ENCODE measurements around the gene LIX1. TPM values are rescaled to one million over a fixed set of nuclear protein-coding genes. Genes with fewer than 3 reads are reported as not detected.
"Not testable (repeated sequence)": the region's sequence is repeated elsewhere in the genome, so short reads cannot be mapped to it uniquely, and the experiment has no call there.

Gene LIX1
- total RNA-seq: 7.3 TPM

DNA sequence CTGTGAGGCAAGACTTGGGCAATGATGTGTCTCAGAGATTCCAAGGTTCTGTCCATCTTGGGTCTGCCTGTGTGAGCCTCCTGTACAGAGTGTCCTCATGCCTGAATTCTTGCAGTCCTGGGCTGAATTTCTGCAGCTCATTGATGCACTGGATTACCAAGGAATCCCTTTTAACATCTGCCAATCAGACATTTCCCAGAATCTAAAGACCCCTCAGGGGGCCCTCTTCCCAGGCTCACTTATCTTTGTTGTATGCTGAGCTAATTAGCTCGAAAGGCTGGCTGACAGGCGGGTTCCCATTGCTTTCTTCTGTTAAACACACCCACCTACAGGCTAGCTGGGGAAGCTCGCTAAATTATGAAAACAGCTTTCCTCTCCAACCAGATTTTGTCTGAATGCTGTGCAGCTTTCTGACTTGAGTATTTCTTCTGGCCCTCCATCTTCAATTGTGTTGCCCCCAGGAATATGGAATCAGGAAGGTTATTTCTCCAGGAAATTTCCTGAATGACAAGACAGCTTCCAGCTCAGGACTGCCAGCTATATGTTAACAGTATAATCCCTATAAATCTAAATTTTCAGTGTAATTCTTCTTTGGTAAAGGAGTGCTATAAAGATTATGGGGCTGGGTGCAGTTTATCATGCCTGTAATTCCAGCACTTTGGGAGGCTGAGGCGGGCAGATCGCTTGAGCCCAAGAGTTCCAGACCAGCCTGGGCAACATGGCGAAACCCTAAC is at the start of gene LIX1:
TSS of gene LIX1 (minus strand) at position 91 of the 734 bp plus-strand sequence. CDS start at position 56, 35 bp downstream.
- FAIRE-seq (no peak), DNase-seq (ENCODE audit: low spot score in 2 of 2) (peak; percentile 6 to 31)

DNA sequence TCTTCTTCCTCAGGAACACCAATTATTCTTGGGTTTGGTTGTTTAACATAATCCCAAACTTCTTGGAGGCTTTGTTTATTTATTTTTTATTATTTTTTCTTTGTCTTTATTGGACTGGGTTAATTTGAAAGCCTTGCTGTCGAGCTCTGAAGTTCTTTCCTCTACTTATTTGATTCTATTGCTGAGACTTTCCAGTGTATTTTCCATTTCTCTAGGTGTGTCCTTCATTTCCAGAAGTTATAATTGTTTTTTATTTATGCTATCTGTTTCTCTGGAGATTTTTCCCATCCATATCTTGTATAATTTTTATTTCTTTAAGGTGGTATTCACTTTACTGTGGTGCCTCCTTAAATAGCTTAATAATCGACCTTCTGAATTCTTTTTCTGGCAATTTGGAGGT is 49.5 kb upstream of the LIX1 start:
- DNase-seq (ENCODE audit: low spot score in 2 of 2): no peak
- no peak for FAIRE-seq

- not testable (repeated sequence) for FAIRE-seq; DNase-seq (ENCODE audit: low spot score in 2 of 2)
Observed at GRCh38 chr5:97189523-97189922, 47.1 kb upstream of the LIX1 start.

DNA sequence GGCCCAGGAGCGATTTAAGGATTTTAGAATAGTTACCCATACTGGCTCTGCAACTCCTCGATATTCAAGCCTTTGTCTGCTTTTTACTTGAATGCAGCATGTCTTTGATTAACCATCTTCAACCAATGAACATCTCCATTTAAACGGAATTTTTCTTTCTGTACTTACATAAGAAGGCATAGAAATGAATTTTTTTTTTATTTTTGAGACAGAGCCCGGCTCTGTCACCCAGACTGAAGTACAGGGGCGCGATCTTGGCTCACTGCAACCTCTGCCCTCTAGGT is 41.5 kb upstream of the LIX1 start:
- FAIRE-seq: no peak
- DNase-seq (ENCODE audit: low spot score in 2 of 2): no peak

GRCh38 chr5:97183100-97183929 is 40.9 kb upstream of the LIX1 start, which contains the start of gene RIOK2:
Gene RIOK2 (minus strand): TSS chr5:97183247. CDS start chr5:97183191, 56 bp downstream.
- FAIRE-seq (no peak), DNase-seq (ENCODE audit: low spot score in 2 of 2) (peak; percentile 44 to 57)

DNA sequence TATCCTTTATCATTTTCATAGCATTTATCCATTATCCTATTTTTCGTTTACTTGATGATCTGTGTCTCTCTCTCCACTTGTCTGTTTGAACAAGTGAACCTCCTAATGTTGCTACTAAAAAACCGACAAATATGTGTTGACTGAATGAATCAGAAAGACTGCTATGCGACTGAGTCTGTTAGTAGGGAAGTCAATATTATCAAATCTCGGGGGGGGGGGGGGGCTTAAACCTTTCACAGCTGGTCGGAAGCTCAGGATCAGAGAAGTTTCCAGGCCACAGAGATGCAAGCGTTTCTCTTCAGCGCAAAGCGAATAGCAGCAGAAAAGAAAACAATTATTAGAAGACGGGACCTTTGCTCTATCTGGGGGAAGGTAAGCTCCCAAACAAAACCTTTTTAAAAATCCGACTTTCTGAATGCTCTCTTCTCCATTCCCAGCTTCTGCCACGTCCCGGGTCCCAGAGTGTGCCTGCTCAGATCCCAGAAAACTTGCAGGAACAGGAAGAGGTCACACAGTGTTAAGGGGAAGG is 40.2 kb upstream of the LIX1 start:
- FAIRE-seq: no peak
- no peak for DNase-seq (ENCODE audit: low spot score in 2 of 2)

DNA sequence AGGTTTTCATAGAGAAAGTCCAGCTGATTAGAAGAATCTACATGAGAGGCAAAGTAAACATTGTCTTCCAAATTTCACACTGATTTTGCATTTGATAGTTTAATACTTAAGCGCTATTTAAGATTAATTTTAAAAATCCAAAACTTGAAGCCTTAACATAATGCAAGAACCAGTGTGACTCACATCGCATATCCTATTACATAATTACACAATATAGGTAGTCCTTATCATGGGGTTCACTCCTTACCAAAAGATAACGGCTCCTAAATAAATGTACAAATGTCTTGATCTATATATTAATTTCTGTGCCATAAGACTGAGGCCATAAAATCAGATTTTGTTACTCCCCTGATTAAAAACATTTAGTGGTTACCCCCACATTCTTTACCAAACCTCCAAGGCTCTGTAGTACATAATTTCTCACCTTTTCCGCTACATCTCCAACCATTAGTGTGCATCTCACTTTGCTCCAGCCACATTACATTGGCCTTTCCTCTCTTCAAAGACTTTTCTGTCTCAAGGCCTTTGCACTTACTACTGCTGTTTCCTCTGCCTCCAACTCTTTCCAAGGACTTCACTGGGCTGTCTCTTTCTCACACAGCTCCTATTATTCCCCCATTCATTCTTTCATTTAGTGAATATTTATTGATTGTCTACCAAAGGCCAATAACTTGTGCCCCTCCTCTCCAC is 39.6 kb upstream of the LIX1 start:
- DNase-seq (ENCODE audit: low spot score in 2 of 2) (no peak), FAIRE-seq (no peak)

DNA sequence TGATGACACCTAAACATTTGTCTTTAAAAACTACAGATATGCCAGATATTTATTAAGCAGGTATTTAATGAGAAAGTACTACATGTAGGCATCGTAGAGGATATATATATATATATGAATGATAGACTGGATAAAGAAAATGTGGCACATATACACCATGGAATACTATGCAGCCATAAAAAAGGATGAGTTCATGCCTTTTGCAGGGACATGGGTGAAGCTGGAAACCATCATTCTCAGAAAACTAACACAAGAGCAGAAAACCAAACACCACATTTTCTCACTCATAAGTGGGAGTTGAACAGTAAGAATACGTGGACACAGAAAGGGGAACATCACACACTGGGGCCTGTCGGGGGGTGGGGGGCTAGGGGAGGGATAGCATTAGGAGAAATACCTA is 37.0 kb upstream of the LIX1 start:
- not testable (repeated sequence) for FAIRE-seq; DNase-seq (ENCODE audit: low spot score in 2 of 2)

DNA sequence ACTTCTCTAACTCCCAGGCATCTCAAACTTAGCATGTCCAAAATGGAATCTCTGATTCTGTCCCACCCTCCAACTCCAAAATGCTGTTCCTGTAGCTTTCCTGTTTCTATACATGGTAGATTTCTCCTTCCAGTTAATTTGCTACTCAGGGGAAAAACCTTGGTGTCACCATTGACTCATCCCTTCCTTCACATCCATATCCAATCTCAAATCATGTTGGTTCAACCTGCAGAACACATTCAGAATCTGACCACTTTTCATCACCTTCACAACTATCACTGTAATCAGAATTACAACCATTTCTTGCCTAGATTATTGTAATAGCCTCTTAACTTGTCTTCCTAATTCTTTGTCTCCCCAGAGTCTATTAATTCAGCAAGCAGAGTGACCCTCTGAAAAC is 29.8 kb upstream of the LIX1 start:
- FAIRE-seq: no peak
- DNase-seq (ENCODE audit: low spot score in 2 of 2): no peak

GRCh38 chr5:97171703-97172102 is 29.3 kb upstream of the LIX1 start:
- no peak for FAIRE-seq
- no peak for DNase-seq (ENCODE audit: low spot score in 2 of 2)

DNA sequence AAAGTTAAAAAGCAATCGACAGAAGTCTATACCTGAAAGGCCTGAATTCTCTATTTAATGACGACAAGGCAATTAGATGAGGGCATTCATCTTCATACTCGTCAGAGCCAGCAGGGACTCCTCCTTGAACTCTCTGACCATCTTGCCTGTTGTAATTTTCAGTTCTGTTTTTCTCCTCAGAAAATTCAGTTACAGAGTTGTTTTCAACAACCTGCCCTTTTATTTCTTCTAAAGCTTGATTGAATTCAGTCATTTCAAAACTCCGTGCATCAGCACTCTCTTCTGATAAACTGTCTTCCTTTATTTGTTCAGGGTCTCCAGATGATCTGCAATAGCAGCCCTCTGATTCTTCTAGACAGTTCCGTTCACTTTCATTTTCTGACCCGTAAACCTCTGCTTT is 25.0 kb upstream of the LIX1 start:
- DNase-seq (ENCODE audit: low spot score in 2 of 2) (no peak), FAIRE-seq (no peak)

GRCh38 chr5:97165726-97166125 is 23.3 kb upstream of the LIX1 start:
- DNase-seq (ENCODE audit: low spot score in 2 of 2) (no peak), FAIRE-seq (no peak)

DNA sequence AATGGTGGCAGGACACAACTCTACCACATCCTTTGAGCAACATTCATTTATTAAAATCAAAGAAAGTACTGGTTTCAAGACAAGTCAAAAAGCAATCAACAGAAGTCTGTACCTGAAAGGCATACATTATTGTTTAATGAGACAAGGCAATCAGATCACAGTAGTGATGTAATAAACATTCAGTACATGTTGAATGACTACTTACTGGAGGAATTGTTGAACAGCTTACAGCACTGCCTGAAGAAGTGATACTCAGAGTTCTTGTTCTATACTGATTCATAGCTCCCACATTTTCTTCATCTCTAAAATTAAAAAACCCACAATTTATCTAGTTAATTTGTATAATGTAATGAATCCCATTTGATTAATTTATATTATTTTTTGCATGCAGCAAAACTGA is 22.4 kb upstream of the LIX1 start:
- FAIRE-seq (no peak), DNase-seq (ENCODE audit: low spot score in 2 of 2) (no peak)

DNA sequence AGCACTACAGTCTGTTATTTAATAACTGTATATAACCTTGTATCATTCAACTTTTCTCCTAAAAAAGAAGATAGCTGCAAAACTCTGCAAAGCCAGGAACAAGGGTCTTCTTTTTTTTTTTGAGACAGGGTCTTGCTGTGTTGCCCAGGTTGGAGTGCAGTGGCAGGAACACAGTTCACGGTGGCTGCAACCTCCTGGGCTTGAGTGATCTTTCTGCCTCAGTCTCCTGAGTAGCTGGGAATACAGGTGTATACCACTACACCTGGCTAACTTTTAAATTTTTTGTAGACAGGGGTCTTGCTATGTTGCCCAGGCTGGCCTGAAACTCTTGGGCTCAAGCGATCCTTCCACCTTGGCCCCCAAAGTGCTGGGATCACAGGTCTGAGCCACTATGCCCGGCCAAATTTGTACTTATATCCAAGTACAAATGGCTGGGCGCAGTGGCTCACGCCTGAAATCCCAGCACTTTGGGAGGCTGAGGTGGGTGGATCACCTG is 21.4 kb upstream of the LIX1 start:
- DNase-seq (ENCODE audit: low spot score in 2 of 2): no peak

GRCh38 chr5:97163360-97163764 is 21.0 kb upstream of the LIX1 start:
- DNase-seq (ENCODE audit: low spot score in 2 of 2) (no peak), FAIRE-seq (peak; percentile 63)

More for the DNA sequence above, 21.4 kb upstream of the LIX1 start:
- FAIRE-seq: no peak

- FAIRE-seq (peak; percentile 88), DNase-seq (ENCODE audit: low spot score in 2 of 2) (peak in 1 of 2 donors; percentile 23)
Observed at GRCh38 chr5:97162045-97162444, 19.6 kb upstream of the LIX1 start.

DNA sequence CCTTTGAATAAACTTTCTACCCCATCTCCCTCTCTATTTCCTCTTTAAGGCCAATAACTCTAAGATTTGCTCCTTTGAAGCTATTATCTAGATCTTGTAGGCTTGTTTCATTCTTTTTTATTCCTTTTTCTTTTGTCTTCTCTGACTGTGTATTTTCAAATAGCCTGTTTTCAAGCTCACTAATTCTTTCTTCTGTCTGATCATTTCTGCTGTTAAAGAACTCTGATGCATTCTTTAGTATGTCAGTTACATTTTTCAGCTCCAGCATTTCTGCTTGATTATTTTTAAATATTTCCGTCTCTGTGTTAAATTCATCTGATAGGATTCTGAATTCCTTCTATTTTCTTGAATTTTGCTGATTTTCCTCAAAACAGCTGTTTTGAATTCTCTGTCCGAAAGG is 15.3 kb upstream of the LIX1 start:
- FAIRE-seq: no peak
- no peak for DNase-seq (ENCODE audit: low spot score in 2 of 2)

DNA sequence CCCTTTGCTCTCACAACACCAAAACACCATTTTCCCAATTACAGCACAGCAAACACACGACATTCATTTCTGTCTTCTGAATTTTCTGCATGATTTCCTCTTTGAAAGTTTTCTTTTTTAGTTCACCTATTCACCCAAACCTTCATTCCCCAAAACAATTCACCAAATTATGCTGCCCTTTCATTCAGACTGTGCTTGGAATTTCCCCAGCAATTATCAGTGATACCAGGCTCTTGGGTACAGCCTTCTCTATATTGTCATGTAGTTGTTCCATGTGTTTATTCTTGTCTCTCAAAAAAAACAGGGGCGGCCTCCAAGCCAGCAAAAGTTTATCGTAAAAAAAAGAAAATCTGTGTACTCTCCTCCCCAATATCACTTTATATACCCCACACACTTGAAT is 9.0 kb upstream of the LIX1 start:
- no peak for FAIRE-seq
- DNase-seq (ENCODE audit: low spot score in 2 of 2): no peak

GRCh38 chr5:97150401-97150800 is 8.0 kb upstream of the LIX1 start:
- FAIRE-seq: no peak

GRCh38 chr5:97149709-97150108 is 7.3 kb upstream of the LIX1 start:
- no peak for FAIRE-seq
- no peak for DNase-seq (ENCODE audit: low spot score in 2 of 2)

More at GRCh38 chr5:97150401-97150800, 8.0 kb upstream of the LIX1 start:
- no peak for DNase-seq (ENCODE audit: low spot score in 2 of 2)

- DNase-seq (ENCODE audit: low spot score in 2 of 2) (no peak), FAIRE-seq (no peak)
Observed at GRCh38 chr5:97148288-97148687, 5.9 kb upstream of the LIX1 start.
